ENCODE results near the gene EFR3B. TPM values are rescaled to one million over a fixed set of nuclear protein-coding genes. Genes with fewer than 3 reads are reported as not detected.
"Not testable (repeated sequence)": the region's sequence is repeated elsewhere in the genome, so short reads cannot be mapped to it uniquely, and the experiment has no call there.

Gene EFR3B
- total RNA-seq, 2 donors from 2014 or later = 0.98 to 3.2 TPM

GRCh38 chr2:25141120-25141519, 99.2 kb downstream of the EFR3B start:
- no peak overlapping the region for H3K4me3 Mint-ChIP-seq
- DNase-seq (ENCODE audit: low spot score) (peak; percentile 51), ATAC-seq (no peak)
- peaks cover 9 to 18% of the 10 kb centered on the region in 2 donors for H3K27me3 Mint-ChIP-seq
- no peaks in the 10 kb centered on the region for H3K9me3 Mint-ChIP-seq
- no peak overlapping the region for H3K27ac Mint-ChIP-seq
- H3K4me1 Mint-ChIP-seq (ENCODE audit: low read depth in 2 of 2) = peaks cover 7 to 9% of the 10 kb centered on the region in 2 donors
- no peaks in the 10 kb centered on the region for H3K36me3 Mint-ChIP-seq

- no peaks in the 10 kb centered on the region for H3K9me3 Mint-ChIP-seq
- peaks cover 6 to 12% of the 10 kb centered on the region in 2 donors for H3K27me3 Mint-ChIP-seq
- H3K4me1 Mint-ChIP-seq (ENCODE audit: low read depth in 2 of 2) = peaks cover 7 to 14% of the 10 kb centered on the region in 2 donors
- peak overlapping the region; percentile 33 to 74 for H3K27ac Mint-ChIP-seq
- ATAC-seq (peak; percentile 82 to 87), DNase-seq (ENCODE audit: low spot score) (no peak)
- peak overlapping the region; percentile 47 for H3K4me3 Mint-ChIP-seq
- no peaks in the 10 kb centered on the region for H3K36me3 Mint-ChIP-seq
Measured at GRCh38 chr2:25145803-25146202, 103.9 kb downstream of the EFR3B start.

- Mint-ChIP-seq H3K27me3 (peaks cover 6 to 10% of the 10 kb centered on the region in 2 donors), H3K4me3 (no peak overlapping the region), H3K36me3 (no peaks in the 10 kb centered on the region), H3K27ac (no peak overlapping the region), H3K9me3 (no peaks in the 10 kb centered on the region), H3K4me1 (ENCODE audit: low read depth in 2 of 2) (peaks cover 7 to 14% of the 10 kb centered on the region in 2 donors)
- DNase-seq (ENCODE audit: low spot score) = no peak
- no peak for ATAC-seq
Measured at GRCh38 chr2:25146896-25147295, 105.0 kb downstream of the EFR3B start.

GRCh38 chr2:25149646-25150045, 107.8 kb downstream of the EFR3B start:
- ATAC-seq = no peak
- Mint-ChIP-seq H3K27me3 (peaks cover 6 to 10% of the 10 kb centered on the region in 2 donors), H3K4me1 (ENCODE audit: low read depth in 2 of 2) (peaks cover 7 to 14% of the 10 kb centered on the region in 2 donors), H3K9me3 (no peaks in the 10 kb centered on the region), H3K27ac (no peak overlapping the region), H3K36me3 (no peaks in the 10 kb centered on the region), H3K4me3 (no peak overlapping the region)
- DNase-seq (ENCODE audit: low spot score) = no peak

GRCh38 chr2:25150993-25151392, 109.1 kb downstream of the EFR3B start:
- H3K27ac Mint-ChIP-seq; ATAC-seq; DNase-seq (ENCODE audit: low spot score): not testable (repeated sequence)

GRCh38 chr2:25151718-25152117, 109.8 kb downstream of the EFR3B start:
- no peak for ATAC-seq
- H3K9me3 Mint-ChIP-seq = no peaks in the 10 kb centered on the region
- H3K4me1 Mint-ChIP-seq (ENCODE audit: low read depth in 2 of 2) = peaks cover 0 to 5% of the 10 kb centered on the region in 2 donors
- H3K36me3 Mint-ChIP-seq = no peaks in the 10 kb centered on the region
- peaks cover 5 to 6% of the 10 kb centered on the region in 2 donors for H3K27me3 Mint-ChIP-seq
- no peak overlapping the region for H3K27ac Mint-ChIP-seq
- no peak overlapping the region for H3K4me3 Mint-ChIP-seq
- DNase-seq (ENCODE audit: low spot score) = peak; percentile 59

More at GRCh38 chr2:25150993-25151392, 109.1 kb downstream of the EFR3B start:
- H3K27me3 Mint-ChIP-seq; H3K9me3 Mint-ChIP-seq; H3K36me3 Mint-ChIP-seq; H3K4me3 Mint-ChIP-seq; H3K4me1 Mint-ChIP-seq (ENCODE audit: low read depth in 2 of 2): not testable (repeated sequence)

- Mint-ChIP-seq H3K9me3 (no peaks in the 10 kb centered on the region), H3K4me3 (no peak overlapping the region), H3K4me1 (ENCODE audit: low read depth in 2 of 2) (peaks cover 0 to 7% of the 10 kb centered on the region in 2 donors), H3K36me3 (no peaks in the 10 kb centered on the region), H3K27me3 (no peaks in the 10 kb centered on the region), H3K27ac (no peak overlapping the region)
- ATAC-seq (no peak), DNase-seq (ENCODE audit: low spot score) (peak; percentile 57)
Measured at GRCh38 chr2:25155401-25155800, 113.5 kb downstream of the EFR3B start.

GRCh38 chr2:25158096-25158852, 116.4 kb downstream of the EFR3B start:
- no peaks in the 10 kb centered on the region for H3K9me3 Mint-ChIP-seq
- no peak overlapping the region for H3K4me3 Mint-ChIP-seq
- no peaks in the 10 kb centered on the region for H3K27me3 Mint-ChIP-seq
- peaks cover 6 to 7% of the 10 kb centered on the region in 2 donors for H3K4me1 Mint-ChIP-seq (ENCODE audit: low read depth in 2 of 2)
- no peak overlapping the region for H3K27ac Mint-ChIP-seq
- ATAC-seq (no peak), DNase-seq (ENCODE audit: low spot score) (no peak)
- H3K36me3 Mint-ChIP-seq = no peaks in the 10 kb centered on the region

GRCh38 chr2:25159949-25160348, 118.1 kb downstream of the EFR3B start:
- Mint-ChIP-seq H3K4me3 (peak overlapping the region; percentile 80), H3K27ac (peak overlapping the region; percentile 0 to 85), H3K4me1 (ENCODE audit: low read depth in 2 of 2) (peaks cover 6 to 7% of the 10 kb centered on the region in 2 donors), H3K27me3 (no peaks in the 10 kb centered on the region), H3K9me3 (no peaks in the 10 kb centered on the region), H3K36me3 (no peaks in the 10 kb centered on the region)
- ATAC-seq = no peak
- DNase-seq (ENCODE audit: low spot score) = no peak

GRCh38 chr2:25160376-25160775, 118.5 kb downstream of the EFR3B start:
- H3K36me3 Mint-ChIP-seq = no peaks in the 10 kb centered on the region
- peaks cover 6 to 7% of the 10 kb centered on the region in 2 donors for H3K4me1 Mint-ChIP-seq (ENCODE audit: low read depth in 2 of 2)
- H3K27me3 Mint-ChIP-seq = peaks cover 0 to 3% of the 10 kb centered on the region in 2 donors
- ATAC-seq (no peak), DNase-seq (ENCODE audit: low spot score) (no peak)
- peak overlapping the region; percentile 80 for H3K4me3 Mint-ChIP-seq
- peak overlapping the region; percentile 72 to 85 for H3K27ac Mint-ChIP-seq
- no peaks in the 10 kb centered on the region for H3K9me3 Mint-ChIP-seq

- Mint-ChIP-seq H3K27ac (peak overlapping the region; percentile 72 to 85), H3K9me3 (no peaks in the 10 kb centered on the region), H3K4me3 (peak overlapping the region; percentile 80), H3K4me1 (ENCODE audit: low read depth in 2 of 2) (peaks cover 7 to 9% of the 10 kb centered on the region in 2 donors), H3K36me3 (no peaks in the 10 kb centered on the region), H3K27me3 (peaks cover 0 to 3% of the 10 kb centered on the region in 2 donors)
- DNase-seq (ENCODE audit: low spot score) (peak; percentile 76), ATAC-seq (peak; percentile 82 to 83)
Measured at GRCh38 chr2:25161055-25161781, 119.3 kb downstream of the EFR3B start.

- Mint-ChIP-seq H3K4me3 (peak overlapping the region; percentile 80), H3K27ac (peak overlapping the region; percentile 69 to 85)
- not testable (repeated sequence) for H3K9me3 Mint-ChIP-seq
Measured at GRCh38 chr2:25162061-25162460, 120.2 kb downstream of the EFR3B start.

GRCh38 chr2:25164561-25164960, 122.7 kb downstream of the EFR3B start:
- Mint-ChIP-seq H3K4me3 (no peak overlapping the region), H3K36me3 (no peaks in the 10 kb centered on the region), H3K27me3 (peaks cover 15 to 19% of the 10 kb centered on the region in 2 donors), H3K27ac (no peak overlapping the region), H3K4me1 (ENCODE audit: low read depth in 2 of 2) (peaks cover 6 to 21% of the 10 kb centered on the region in 2 donors), H3K9me3 (no peaks in the 10 kb centered on the region)
- no peak for ATAC-seq
- DNase-seq (ENCODE audit: low spot score) = no peak

More at GRCh38 chr2:25162061-25162460, 120.2 kb downstream of the EFR3B start:
- peaks cover 7 to 17% of the 10 kb centered on the region in 2 donors for H3K4me1 Mint-ChIP-seq (ENCODE audit: low read depth in 2 of 2)
- ATAC-seq; H3K36me3 Mint-ChIP-seq; DNase-seq (ENCODE audit: low spot score): not testable (repeated sequence)
- H3K27me3 Mint-ChIP-seq = peaks cover 6 to 10% of the 10 kb centered on the region in 2 donors

Measured in natural killer cell treated with Interleukin-12 subunit alpha and Interleukin-12 subunit beta and Interleukin-15 and Interleukin-18, amount 100 ng/mL, for 72 hours (primary cell).